IPS-15b (cell line): ENCODE data around the gene YIPF3.
"Not testable (repeated sequence)": the region's sequence is repeated elsewhere in the genome, so short reads cannot be mapped to it uniquely, and the experiment has no call there.

ENCODE experiments used
- H3K27me3 ChIP-seq: one replicate; pipeline ENCODE4 v1.6.1; 2013; ENCODE audit warnings: low read length; ENCODE audit not compliant: control insufficient read depth, insufficient read depth
- H3K36me3 ChIP-seq: one replicate; pipeline ENCODE4 v1.6.1; 2013; ENCODE audit warnings: low read length; ENCODE audit not compliant: control insufficient read depth, insufficient read depth
- H3K4me1 ChIP-seq: one replicate; pipeline ENCODE4 v1.6.1; 2013; ENCODE audit warnings: mild to moderate bottlenecking, low read length; ENCODE audit not compliant: control insufficient read depth, insufficient read depth
- H3K4me3 ChIP-seq: one replicate; pipeline ENCODE4 v1.5.1; 2013; ENCODE audit warnings: low read depth, low read length
- H3K9ac ChIP-seq: one replicate; pipeline ENCODE4 v1.6.1; 2013; ENCODE audit warnings: low read depth, mild to moderate bottlenecking, low read length
- H3K9me3 ChIP-seq: one replicate; pipeline ENCODE4 v1.6.1; 2013; ENCODE audit warnings: mild to moderate bottlenecking, low read length; ENCODE audit not compliant: control insufficient read depth, insufficient read depth

Gene YIPF3

DNA sequence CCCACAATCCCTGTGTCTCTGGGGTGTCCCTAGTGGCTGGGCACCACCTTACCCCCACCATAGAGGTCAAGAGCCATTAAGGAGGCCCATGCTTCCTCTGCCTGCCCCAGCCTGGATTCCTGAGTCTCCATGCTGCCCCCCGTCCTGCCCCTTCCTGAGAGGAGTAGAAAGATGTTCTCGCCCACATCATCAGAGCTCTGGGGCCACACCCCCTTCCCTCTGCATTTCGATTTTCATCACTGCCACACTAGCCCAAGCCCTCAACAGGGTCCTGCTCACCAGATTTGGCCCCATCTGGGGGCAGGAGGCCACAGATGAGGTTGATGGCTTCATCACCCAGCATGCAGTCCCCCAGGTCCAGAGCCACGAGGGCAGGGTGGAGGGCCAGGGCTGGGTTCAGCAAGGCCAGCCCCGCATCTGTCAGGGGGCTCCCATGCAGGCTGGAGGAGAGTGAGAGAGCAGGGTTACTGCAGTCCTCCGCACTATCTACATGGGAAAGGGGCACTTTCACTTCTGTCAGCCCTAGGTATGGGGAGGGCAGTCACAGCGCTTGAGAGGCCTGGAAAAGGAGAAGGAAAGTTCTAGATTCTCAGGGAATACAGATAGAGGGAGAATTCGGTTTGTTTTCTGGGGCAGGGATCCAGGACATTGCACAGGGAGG lies 8.1 kb downstream of the YIPF3 start:
- Histone ChIP-seq H3K27me3 (peaks cover 21% of the 10 kb centered on the region), H3K9ac (no peak overlapping the region), H3K36me3 (peaks cover 46% of the 10 kb centered on the region), H3K9me3 (no peaks in the 10 kb centered on the region), H3K4me3 (peak overlapping the region; percentile 53), H3K4me1 (peaks cover 3% of the 10 kb centered on the region)

- Histone ChIP-seq H3K9me3 (no peaks in the 10 kb centered on the region), H3K4me3 (no peak overlapping the region), H3K9ac (no peak overlapping the region), H3K36me3 (peaks cover 47% of the 10 kb centered on the region), H3K4me1 (peaks cover 3% of the 10 kb centered on the region), H3K27me3 (peaks cover 21% of the 10 kb centered on the region)
These were observed 9.9 kb downstream of the YIPF3 start for GRCh38 chr6:43506667-43507471.

GRCh38 chr6:43506171-43506570 lies 10.6 kb downstream of the YIPF3 start:
- Histone ChIP-seq H3K9ac (no peak overlapping the region), H3K36me3 (peaks cover 41% of the 10 kb centered on the region), H3K4me1 (no peaks in the 10 kb centered on the region), H3K9me3 (no peaks in the 10 kb centered on the region), H3K27me3 (peaks cover 21% of the 10 kb centered on the region), H3K4me3 (no peak overlapping the region)

DNA sequence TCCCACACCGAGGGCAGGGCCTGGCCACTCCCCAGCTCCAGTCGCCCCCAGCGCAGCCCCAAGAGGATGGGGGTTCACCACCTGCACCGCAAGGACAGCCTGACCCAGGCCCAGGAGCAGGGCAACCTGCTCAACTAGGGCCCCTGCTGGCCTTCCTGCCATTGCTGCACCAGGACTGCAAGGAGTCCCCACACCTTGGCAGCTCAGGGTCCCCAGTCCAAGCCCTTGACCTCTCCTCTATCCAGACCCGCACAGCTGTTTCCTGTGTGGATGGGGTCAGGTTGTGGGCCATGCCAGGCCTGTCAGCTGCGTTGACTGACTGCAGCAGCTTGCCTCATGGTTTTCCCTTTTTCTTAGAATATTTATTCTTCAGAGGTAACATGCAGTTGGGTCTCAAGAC lies 11.0 kb downstream of the YIPF3 start:
- peaks cover 44% of the 10 kb centered on the region for H3K36me3 ChIP-seq
- H3K9ac ChIP-seq: no peak overlapping the region

DNA sequence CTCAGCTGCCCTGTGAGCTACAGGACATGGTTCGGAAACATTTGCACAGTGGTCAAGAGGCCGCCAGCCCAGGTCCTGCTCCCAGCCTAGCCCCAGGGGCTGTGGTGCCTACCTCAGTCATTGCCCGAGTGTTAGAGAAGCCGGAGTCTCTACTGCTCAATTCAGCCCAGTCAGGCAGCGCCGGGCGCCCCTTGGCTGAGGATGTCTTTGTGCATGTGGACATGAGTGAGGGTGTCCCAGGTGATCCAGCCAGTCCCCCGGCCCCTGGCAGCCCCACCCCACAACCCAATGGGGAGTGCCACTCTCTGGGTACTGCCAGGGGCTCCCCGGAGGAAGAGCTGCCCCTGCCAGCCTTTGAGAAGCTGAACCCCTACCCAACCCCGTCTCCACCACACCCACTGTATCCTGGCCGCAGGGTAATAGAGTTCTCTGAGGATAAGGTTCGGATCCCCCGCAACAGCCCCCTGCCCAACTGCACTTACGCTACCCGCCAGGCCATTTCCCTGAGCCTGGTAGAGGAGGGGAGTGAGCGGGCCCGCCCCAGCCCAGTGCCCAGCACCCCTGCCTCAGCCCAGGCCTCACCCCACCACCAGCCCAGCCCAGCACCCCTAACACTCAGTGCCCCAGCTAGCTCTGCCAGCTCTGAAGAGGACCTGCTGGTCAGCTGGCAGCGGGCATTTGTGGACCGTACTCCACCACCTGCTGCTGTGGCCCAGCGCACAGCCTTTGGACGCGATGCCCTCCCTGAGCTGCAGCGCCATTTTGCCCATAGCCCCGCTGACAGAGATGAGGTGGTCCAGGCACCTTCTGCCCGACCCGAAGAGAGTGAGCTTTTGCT lies 11.8 kb downstream of the YIPF3 start:
- H3K9me3 ChIP-seq: no peaks in the 10 kb centered on the region
- H3K36me3 ChIP-seq: peaks cover 47% of the 10 kb centered on the region

More for the DNA sequence above, 11.0 kb downstream of the YIPF3 start:
- H3K27me3 ChIP-seq: peaks cover 21% of the 10 kb centered on the region
- H3K9me3 ChIP-seq: no peaks in the 10 kb centered on the region
- H3K4me1 ChIP-seq: no peaks in the 10 kb centered on the region
- H3K4me3 ChIP-seq: no peak overlapping the region

GRCh38 chr6:43503443-43503842 lies 13.3 kb downstream of the YIPF3 start:
- no peak overlapping the region for H3K4me3 ChIP-seq
- peaks cover 62% of the 10 kb centered on the region for H3K36me3 ChIP-seq
- peaks cover 10% of the 10 kb centered on the region for H3K27me3 ChIP-seq
- H3K4me1 ChIP-seq: no peaks in the 10 kb centered on the region
- H3K9me3 ChIP-seq: no peaks in the 10 kb centered on the region
- H3K9ac ChIP-seq: no peak overlapping the region

More for the DNA sequence above, 11.8 kb downstream of the YIPF3 start:
- Histone ChIP-seq H3K27me3 (peaks cover 21% of the 10 kb centered on the region), H3K4me1 (no peaks in the 10 kb centered on the region), H3K4me3 (no peak overlapping the region), H3K9ac (no peak overlapping the region)

- H3K27me3 ChIP-seq: peaks cover 3% of the 10 kb centered on the region
- no peak overlapping the region for H3K9ac ChIP-seq
- H3K4me3 ChIP-seq: no peak overlapping the region
- peaks cover 68% of the 10 kb centered on the region for H3K36me3 ChIP-seq
- H3K9me3 ChIP-seq: no peaks in the 10 kb centered on the region
- H3K4me1 ChIP-seq: no peaks in the 10 kb centered on the region
These were observed 14.1 kb downstream of the YIPF3 start for GRCh38 chr6:43502666-43503065.

- Histone ChIP-seq H3K9me3 (no peaks in the 10 kb centered on the region), H3K9ac (no peak overlapping the region), H3K4me1 (peaks cover 3% of the 10 kb centered on the region), H3K4me3 (no peak overlapping the region), H3K27me3 (no peaks in the 10 kb centered on the region), H3K36me3 (peaks cover 71% of the 10 kb centered on the region)
These were observed 15.8 kb downstream of the YIPF3 start for GRCh38 chr6:43500921-43501320.

- Histone ChIP-seq H3K36me3 (peaks cover 57% of the 10 kb centered on the region), H3K9me3 (no peaks in the 10 kb centered on the region), H3K27me3 (no peaks in the 10 kb centered on the region), H3K4me1 (peaks cover 3% of the 10 kb centered on the region), H3K4me3 (no peak overlapping the region), H3K9ac (no peak overlapping the region)
These were observed 17.5 kb downstream of the YIPF3 start for GRCh38 chr6:43499028-43499815.

GRCh38 chr6:43498291-43498690 lies 18.4 kb downstream of the YIPF3 start:
- peaks cover 48% of the 10 kb centered on the region for H3K36me3 ChIP-seq
- not testable (repeated sequence) for H3K9me3 ChIP-seq, H3K4me3 ChIP-seq, H3K4me1 ChIP-seq, H3K27me3 ChIP-seq, H3K9ac ChIP-seq

DNA sequence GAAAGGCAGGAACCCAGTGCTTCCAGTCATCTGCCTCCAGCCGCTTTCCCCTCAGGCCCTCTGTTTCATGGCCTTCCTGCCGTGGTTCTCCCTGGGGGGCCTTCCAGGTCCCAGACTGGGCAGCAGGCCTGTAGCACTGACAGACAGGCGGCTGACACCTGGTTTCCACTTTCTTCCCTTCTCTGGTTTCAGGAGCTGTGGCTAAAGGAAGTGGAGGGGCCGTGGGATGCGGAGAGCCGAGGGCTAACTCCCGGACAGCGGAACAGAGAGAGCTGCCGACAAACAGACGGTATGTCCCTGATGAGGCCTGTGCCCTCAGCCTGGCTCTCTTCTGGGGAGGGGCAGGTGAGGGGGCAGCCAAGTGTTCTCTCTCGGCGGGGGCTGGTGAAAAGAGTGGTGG lies 19.0 kb downstream of the YIPF3 start:
- H3K36me3 ChIP-seq: peaks cover 42% of the 10 kb centered on the region

More for the DNA sequence above, 19.0 kb downstream of the YIPF3 start:
- Histone ChIP-seq H3K4me1 (peaks cover 3% of the 10 kb centered on the region), H3K27me3 (no peaks in the 10 kb centered on the region), H3K4me3 (no peak overlapping the region), H3K9me3 (no peaks in the 10 kb centered on the region), H3K9ac (no peak overlapping the region)
